HG03097 (cell line): Measurements from ENCODE around the gene NECTIN1.

ENCODE experiments used
- ATAC-seq: cut with Tn5 transposase; IDR thresholded peaks from one replicate; pipeline ENCODE4 v1.9.1; 2021; ENCODE audit not compliant: unreplicated experiment, low FRiP score

The NECTIN1 gene

GRCh38 chr11:119734788-119735187 lies 5.8 kb upstream of the NECTIN1 start:
- no peak for ATAC-seq

GRCh38 chr11:119730789-119731386 lies 1.9 kb upstream of the NECTIN1 start:
- no peak for ATAC-seq

GRCh38 chr11:119729951-119730613 lies 1.1 kb upstream of the NECTIN1 start:
- ATAC-seq: no peak

- no peak for ATAC-seq
Measured at GRCh38 chr11:119729581-119729927, 554 bp upstream of the NECTIN1 start.

- no peak for ATAC-seq
Measured at GRCh38 chr11:119728211-119728626, 781 bp downstream of the NECTIN1 start.

GRCh38 chr11:119727523-119728151 lies 1.4 kb downstream of the NECTIN1 start:
- ATAC-seq: no peak

GRCh38 chr11:119726585-119727522 lies 2.1 kb downstream of the NECTIN1 start:
- ATAC-seq: no peak

GRCh38 chr11:119726150-119726553 lies 2.8 kb downstream of the NECTIN1 start:
- no peak for ATAC-seq

GRCh38 chr11:119724956-119725355 lies 4.0 kb downstream of the NECTIN1 start:
- ATAC-seq: no peak

GRCh38 chr11:119723952-119724325 lies 5.1 kb downstream of the NECTIN1 start:
- ATAC-seq: no peak

GRCh38 chr11:119723243-119723951 lies 5.6 kb downstream of the NECTIN1 start:
- ATAC-seq: no peak

GRCh38 chr11:119722281-119722794 lies 6.7 kb downstream of the NECTIN1 start:
- ATAC-seq: no peak

- no peak for ATAC-seq
Measured at GRCh38 chr11:119721129-119722120, 7.6 kb downstream of the NECTIN1 start.

GRCh38 chr11:119720311-119720913 lies 8.6 kb downstream of the NECTIN1 start:
- ATAC-seq: no peak

- no peak for ATAC-seq
Measured at GRCh38 chr11:119717839-119718534, 11.0 kb downstream of the NECTIN1 start.

GRCh38 chr11:119716582-119717498 lies 12.2 kb downstream of the NECTIN1 start:
- ATAC-seq: no peak

- no peak for ATAC-seq
Measured at GRCh38 chr11:119714590-119714989, 14.4 kb downstream of the NECTIN1 start.
